NCI-H146 treated with DMSO at 0.1 percent for 48 hours (cell line): ENCODE data around the gene SSR2.
"Not testable (repeated sequence)": the region's sequence is repeated elsewhere in the genome, so short reads cannot be mapped to it uniquely, and the experiment has no call there.

Experiments used
- DNase-seq: peaks from one replicate; lab custom pipeline; 2025; ENCODE audit not compliant: unreplicated experiment; lab: John Stamatoyannopoulos, UW

The SSR2 gene

DNA sequence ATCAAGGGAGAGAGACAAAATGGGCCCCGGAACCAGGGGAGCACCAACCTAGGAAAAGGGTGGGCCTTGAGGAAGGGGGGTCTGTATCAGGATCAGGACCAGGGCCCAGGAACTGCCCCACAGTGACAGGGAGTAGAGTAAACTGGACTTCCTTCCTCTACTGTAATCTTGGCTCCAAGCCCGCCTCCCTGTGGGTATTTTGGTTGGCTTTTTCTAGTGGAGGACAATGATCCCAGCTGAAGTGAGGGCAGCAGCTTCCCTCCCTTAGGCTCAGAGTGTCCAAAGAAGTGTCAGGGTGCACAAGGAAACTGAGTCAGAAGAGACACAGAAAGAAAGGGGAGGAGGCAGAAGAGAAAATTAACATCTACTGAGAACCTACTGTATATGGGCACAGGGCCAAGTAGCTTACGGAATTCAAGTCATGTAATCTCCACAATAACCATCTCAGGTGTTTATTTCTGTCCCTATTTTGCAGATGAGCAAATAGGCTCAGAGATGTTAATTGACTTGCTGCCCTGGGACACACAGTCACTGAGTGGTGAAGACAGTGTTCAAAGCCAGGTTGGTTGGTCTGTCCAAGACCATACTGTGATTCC, 28.0 kb upstream of the SSR2 start:
- no peak for DNase-seq

DNA sequence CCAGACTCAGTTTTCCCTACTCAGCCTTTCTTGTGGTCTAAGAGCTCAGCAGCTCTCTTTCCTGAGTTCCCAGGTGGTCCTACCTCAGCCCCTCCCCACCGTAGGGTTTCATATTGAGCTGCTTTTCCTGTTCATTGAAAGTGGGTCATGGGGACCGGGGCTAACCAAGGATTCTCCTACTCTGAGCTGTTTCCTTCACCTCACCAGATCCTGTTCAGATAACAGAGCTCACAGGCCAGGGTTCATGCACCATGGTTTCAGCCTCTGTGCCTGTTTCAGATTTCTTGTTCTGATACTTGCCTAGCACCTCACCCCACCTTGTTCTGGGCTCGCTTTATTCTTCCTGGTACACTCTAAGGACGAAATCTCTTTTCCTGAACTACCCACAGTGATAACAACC, 24.3 kb upstream of the SSR2 start:
- no peak for DNase-seq

DNA sequence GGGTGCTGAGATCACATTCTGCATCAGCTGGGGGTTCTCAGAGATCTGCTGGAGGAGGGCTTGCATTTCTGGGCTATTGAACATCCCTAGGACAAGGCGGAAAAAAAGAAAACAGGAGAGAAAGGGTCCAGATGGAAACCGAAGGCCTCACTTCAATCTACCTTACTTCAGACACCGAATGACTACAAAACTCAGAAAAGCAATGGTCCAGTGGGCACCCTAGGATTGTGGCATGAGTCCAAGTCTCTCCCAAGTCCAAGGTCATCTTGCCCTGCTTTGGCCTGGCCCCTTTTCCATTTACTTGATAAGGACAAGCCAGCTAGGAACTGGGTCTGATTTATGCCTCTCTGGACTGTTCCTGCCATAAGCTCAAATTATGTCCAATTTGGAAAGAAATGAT, 22.1 kb upstream of the SSR2 start:
- no peak for DNase-seq

DNA sequence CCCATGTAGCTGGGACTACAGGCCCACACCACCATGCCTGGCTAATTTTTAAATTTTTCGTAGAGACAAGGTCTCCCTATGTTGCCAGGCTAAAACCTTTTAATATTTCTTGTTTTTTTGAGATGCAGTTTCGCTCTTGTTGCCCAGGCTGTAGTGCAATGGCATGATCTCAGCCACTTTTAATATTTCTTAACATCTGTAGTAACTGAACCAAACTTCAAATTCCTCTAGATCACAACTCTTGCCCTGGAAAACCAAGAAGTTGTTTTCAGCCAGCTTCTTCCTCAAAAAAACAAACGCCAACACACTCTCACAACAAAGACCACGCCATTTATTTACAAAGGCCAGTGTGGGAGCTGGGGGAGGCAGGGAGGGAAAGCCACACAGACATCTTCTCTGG, 14.2 kb upstream of the SSR2 start:
- DNase-seq: not testable (repeated sequence)

DNA sequence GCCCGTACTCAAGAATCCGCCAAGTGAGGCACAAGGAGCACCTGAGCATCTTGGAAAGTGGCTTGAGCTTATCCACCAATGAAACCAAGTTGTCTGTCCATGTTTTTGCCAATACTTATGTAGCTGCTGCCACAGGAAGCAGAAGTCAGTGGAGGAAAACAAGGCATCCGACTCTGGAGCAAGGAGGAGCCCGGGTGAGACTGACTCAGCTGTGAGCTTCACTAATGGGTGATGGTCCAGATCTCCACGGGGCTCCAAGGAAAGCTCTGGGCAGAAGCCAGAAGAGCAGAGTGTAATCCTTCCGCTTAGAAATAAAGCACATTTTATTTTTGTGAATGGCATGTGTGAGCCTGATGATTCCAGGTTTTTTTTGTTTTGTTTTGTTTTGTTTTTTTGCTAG, 12.3 kb upstream of the SSR2 start:
- DNase-seq: no peak

DNA sequence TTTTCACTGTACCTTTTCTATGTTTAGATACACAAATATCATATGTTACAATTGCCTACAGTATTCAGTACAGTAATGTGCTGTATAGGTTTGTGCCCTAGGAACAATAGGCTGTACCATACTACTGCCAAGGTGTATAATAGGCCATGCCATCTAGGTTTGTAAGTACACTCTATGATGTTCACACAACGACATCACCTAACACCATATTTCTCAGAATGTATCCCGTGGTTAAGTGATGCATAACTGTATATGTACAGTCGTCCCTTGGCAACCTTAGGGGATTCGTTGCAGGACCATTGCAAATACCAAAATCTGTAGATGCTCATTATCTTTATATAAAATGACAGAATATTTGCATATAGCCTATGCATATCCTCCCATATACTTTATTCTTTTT, 5.8 kb upstream of the SSR2 start:
- no peak for DNase-seq

DNA sequence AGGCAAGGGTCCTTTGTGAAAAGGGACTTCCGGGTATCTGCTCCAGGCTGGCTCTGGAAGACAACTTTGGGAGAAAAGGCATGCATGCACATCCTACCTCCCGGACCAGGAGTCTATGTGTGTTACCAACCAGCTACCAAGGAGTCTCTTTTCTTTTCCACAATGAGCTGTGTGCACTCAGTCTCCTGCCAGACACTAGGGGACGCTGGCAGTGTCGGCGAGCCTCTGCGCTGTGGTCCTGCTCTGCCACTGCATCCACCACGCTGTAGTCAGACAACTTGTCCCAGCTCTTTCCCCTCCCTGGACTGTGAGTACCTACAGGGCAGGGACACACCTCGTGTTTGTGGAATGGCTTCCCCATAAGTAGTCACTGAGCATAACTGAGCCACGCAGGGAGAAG, 5.1 kb upstream of the SSR2 start:
- peak; percentile 58 for DNase-seq

DNA sequence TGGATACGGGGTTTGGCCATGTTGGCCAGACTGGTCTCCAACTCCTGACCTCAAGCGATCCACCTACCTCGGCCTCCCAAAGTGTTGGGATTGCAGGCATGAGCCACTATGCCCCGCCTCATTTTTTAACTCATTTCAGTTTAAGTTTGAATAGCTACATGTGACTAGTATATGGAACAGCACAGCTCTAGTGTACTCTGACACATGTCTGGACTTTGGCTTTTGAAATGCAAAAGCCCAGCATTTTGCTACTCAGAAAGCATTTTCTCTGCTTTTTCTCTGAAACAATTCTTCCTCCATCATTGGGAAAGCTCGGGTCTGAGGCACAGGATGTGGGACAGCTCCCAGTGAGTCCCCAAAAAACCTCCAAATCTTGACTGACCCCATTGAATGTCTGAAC, 4.0 kb upstream of the SSR2 start:
- no peak for DNase-seq

DNA sequence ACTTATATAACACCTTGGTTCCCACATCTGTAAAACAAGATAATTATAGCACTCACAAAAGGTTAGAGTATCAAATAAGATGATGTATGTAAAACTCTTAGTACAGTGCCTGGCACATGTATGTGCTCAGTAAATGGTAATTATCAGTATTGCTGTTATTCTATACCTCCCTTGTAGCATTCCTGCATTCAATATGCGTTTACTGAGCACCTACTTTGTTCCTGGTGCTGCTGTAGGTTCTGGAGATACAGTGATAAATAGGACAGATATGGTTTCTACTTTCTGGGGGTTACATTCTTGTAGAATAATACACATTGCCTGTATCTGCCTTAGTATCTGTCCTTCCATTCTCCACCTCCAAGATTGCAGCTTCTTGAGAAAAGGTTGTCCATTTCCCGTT, 1.2 kb upstream of the SSR2 start:
- no peak for DNase-seq

DNA sequence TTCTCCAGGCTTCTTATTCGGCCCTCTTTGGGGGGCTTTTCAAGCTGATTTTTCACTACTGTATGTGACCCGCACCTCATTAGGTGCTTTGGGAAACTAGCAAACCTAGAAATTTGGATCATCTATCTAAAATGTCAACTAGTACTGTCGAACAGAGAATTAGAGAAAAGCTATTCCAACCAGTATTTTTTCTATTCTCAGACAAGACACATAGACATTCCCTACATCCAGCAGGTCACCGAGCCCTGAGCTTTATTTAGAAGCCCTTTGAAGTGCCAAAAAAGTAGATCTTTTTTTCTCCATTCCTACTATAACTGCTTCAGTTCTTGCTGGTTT, 310 bp upstream of the SSR2 start:
- no peak for DNase-seq

DNA sequence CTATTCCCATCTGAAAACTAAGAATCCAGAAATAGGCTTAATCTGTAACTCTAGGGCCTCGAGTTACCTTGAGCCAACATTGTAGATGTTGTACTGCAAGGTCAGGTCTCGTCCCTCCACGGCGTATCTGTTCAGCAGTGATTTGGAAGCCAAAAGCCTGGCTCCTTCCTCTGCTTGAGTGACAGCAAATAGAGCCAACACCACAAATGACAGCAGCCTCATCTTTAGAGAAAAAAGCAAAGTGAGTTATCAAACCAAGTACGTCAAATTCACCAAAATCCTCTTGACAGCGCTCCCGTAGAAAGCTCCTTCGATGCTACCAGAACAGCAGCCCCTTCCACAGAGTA, 832 bp downstream of the SSR2 start:
- no peak for DNase-seq

DNA sequence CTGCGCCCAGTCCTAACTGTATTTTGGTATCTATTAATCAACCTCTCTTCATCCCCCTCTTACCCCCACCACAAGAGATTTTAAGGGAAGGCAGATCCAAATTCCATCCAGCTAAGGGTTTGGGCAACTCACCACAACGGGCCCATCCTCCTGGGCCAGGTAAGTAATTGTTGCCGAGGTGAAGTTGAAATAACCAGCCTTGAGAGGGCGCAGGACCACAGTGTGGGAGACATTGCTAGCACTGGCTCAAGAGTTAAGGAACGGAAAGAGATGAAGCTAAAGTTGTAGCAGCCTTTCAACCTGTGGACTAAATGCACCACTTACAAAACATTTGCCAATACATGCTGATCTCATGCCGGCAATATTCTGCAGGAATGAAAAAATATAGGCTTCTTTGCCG, 5.9 kb downstream of the SSR2 start:
- DNase-seq: no peak

DNA sequence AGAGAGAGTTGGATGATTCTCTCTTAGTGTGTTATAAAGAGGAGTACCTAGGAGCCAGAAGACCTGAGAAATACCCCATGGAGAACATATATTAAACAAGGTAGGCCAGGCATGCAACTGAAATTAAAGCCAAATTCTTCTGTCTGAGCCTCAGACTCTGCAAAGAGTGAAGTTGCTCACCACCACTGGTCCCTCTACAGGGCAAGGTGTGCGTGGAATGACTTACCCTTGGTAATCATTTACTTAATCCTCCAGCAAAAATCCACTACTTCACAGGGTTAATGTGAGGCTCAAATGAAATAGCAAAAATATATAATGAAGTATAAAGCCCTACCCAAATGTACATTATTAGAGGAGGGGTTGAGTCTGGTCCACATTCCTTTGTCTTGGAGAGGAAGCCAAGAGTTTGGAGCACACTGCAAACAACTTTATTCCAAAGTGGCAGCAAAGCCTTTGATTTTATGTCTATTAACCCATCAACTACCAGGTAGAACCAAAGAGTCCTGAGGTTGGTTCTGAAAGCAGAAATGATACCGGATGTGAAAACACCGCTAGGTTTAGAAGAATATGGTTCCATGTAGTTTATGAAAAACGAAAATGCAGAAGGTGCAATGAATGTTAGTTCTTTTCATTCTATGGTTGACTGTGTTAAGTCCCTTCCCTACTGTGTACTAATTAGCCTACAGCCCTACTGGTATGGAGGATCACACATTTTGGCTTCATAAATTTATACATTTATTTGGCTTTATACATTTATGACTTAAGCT, 8.5 kb downstream of the SSR2 start:
- DNase-seq: no peak

DNA sequence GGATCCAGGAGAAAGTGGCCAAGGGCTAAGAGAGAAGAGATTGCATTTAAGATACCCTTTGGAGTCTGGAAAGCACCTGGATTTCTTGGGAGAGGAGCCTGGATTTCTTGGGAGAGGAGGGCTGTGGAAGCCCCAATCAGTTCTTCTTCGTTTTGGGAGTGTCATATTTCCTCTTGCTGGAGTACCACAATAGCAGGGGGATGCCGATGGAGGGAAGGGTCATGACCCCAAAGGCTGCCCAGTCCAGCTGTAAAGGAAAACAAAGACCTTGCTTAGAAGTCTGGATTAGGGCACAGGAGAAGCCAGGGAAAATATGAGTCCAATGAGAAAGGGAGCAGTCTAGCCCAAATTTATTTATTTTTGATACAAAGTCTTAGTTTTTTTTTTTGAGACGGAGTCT, 11.3 kb downstream of the SSR2 start:
- DNase-seq: no peak

DNA sequence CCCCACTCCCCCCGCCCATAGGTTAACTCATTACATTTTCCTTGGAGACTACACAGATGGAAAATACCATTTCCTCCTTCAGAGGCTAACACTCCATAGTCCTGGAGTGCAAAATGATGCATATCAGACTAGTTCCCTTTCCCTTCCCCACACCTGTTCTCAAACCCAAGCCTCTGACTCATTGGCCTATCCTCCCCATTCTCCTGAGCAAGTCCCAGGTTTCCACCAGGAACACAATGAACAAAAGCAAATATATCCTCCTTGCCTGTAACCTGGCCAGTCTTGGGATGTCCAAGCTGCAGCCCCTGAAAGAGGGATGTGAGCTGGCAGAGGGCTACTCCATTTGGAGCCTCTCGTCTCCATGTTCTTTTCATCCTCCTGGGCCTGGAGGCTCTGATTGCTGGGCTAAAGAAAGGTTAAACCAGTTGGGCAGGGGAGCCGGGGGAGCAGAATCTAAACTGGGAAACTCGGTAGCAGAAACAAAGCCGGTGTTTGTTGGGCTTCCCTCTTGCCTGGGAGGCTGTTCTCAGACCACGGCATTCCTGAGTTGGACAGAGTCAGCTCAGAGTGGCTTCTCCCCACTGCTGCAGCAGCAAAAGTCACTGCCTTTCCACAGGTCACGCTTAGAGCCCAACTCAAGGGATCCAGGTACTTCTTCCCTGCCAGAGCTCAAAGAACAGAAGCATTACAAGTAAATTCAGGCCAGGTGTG, 13.9 kb downstream of the SSR2 start:
- DNase-seq: no peak

DNA sequence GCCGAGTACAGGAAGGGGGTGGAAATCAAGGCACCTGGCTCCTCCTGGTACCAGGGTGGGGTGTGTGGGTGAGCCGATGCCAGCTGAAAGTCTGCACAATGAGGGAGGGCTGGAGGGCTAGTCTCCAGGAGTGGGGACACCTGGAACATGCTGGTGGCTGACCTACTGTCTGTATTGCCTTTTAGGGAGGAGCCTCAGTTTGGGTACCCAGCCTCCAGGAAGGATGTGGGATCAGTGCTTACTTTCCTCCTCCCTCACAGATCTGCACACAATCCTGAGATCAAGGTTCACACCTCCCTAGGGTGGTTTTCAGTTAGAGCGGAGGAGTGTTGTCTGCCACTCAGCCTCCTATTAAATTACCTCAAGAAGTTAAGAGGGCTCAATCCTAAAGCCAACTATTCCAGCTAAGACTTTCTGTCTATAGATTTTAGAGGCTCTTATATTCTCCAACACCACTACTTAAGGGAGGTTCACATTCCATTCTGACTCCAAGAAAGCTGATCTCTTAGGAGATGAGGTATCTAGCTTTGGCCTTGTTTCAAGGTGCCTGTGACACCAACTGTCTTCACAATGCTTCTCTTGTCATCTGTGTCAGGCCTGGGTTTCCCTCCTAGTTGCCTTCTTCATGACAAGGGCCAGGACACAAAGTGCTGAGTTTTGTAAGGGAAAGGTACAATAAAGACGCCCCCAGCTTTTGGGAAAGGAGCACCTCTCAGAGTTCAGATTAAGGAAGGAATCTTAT, 15.7 kb downstream of the SSR2 start:
- no peak for DNase-seq

DNA sequence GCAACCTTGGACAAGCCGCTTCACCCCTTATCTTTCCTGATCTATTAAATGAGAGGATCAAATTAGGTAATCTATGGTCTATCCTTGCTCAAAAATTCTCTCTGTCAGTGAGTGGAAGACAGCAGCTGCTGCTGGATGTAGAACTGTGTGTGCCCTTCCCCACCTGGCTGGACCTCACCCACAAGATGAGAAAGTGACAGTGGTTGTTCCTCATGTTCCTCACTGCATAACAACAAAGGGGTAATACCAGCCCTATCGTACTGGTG, 16.9 kb downstream of the SSR2 start:
- DNase-seq: no peak

DNA sequence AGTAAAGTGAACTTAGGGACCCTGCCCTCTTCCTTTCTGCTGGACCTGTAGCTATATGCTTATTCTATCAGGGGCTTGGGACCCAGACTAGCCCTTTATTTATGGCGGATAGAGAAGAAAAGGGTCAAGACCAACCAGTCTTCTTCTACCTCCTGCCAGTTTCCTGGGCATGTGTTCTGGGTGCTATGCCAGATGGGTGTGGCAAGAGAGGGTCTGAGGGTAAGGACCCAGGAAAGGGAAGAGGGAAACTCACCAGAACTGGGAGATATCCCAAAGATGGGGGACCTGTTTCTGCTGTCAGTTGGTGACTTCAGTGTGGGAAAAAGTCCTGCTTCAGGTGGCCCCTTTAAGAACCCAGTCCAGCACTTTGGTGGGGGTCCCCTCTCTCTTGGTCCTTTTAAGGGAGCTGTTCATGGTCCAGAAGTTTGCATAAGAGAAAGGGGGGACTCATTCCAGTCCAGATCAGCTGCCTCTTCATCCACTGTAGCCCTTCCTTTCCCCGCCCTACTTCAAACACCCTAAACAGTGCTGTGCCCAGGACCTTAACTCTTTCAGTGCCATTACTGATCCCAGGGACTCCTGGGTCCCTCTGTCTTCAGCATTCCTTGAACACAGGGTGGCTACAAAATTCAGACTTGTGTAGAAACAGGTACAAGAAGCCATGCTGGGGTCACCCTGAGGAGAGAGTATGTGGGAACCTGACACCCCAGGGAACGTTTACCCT, 18.4 kb downstream of the SSR2 start:
- DNase-seq: no peak

DNA sequence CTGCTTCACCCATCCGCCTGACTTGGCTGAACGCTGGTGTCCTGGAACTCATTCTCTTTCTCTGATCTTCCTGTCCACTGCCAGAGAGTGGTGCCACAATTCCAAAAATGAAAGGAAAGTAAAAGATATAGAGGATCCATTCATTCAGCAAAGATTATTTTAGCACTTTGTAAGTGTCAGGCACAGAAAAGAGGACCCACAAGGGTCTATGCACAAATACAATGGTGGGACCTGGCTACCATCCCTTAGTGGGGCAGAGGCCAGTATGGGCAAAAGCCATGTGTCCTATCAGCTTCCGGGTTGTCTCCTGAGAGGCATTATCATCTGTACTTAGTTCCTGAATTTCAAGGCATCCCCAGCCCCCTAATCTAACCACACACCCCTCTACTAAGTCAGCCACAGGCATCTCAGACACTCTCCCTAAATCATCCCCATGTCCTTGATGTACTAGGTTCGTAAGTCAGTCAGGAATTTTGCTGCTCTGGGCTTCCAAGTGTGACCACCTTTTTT, 19.0 kb downstream of the SSR2 start:
- no peak for DNase-seq

DNA sequence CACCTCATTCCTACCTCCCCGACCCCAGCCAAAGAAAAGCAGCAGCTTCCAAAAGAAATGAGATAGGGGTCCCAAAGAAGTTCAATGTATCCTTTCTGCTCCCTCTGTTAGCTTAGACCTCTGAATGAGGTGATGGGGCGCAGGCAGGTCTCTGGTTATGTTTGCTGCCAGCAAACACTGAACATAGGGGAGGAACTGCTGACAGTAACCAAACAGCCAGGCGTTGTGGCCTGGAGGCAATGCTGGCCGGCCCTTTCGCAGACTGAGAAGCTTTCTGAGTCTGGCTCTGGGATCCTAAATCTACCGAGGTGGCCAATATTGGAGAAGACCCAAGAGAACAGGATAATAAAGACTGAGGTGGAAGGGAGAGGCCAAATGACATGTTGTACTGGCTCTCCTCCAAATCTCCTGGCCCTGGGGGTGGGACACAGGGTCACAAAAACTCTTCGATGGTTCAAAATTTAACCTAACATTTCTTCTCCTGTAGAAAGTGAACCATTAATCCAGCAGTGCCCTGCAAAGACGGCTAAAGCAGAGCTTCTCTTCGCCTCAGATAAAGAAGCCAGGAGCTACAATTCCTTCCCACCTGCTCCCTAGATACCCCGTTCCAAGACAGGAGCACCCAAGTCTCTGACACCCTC, 19.6 kb downstream of the SSR2 start:
- no peak for DNase-seq

DNA sequence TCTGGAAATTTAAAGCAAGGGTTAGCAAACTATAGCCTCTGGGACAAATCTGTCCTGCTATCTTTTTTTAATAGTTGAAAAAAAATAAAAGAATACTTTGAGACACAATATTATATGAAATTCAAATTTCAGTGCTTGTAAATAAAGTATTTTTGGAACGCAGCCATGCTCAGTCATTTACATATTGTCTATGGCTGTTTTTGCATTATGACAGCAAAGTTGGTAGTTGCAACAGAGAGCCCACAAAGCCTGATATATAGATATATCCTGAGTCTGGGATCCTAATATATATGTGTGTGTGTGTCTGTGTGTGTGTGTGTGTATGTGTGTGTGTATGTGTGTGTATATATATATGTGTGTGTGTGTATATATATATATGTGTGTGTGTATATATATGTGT, 20.8 kb downstream of the SSR2 start:
- no peak for DNase-seq
